Stomach (tissue), 4 donors: ENCODE measurements around the gene ITFG2.

Experiments used
- CTCF ChIP-seq, 7 experiments: fragments of 450-650 bp in 4 of 7; fragments of 200-600 bp in 3 of 7; sonication (generic) in 3 of 7; IDR thresholded peaks; one replicate each; pipeline ENCODE4 v1.5.1; 2016 to 2019; ENCODE audit warnings: antibody characterized with exemption in 7 of 7, control low read depth in 2 of 7, mild to moderate bottlenecking in 1 of 7
- EP300 ChIP-seq: sonication (generic); formaldehyde crosslinking; IDR thresholded peaks from one replicate; pipeline ENCODE4 v1.6.1; 2017; ENCODE audit warnings: antibody characterized with exemption
- POLR2A ChIP-seq, 4 donors: fragments of 450-650 bp; IDR thresholded peaks; one replicate each; pipeline ENCODE4 v1.6.1; 2016; ENCODE audit warnings: antibody characterized with exemption in 4 of 4, control low read depth in 2 of 4, mild to moderate bottlenecking in 1 of 4, moderate library complexity in 1 of 4
- POLR2AphosphoS5 ChIP-seq, 3 donors: sonication (generic); formaldehyde crosslinking; IDR thresholded peaks; one replicate each; pipeline ENCODE4 v1.6.1; 2016; ENCODE audit warnings: antibody characterized with exemption in 3 of 3

GRCh38 chr12:2765052-2765451, 47.4 kb upstream of the ITFG2 start:
- no peak for TF ChIP-seq CTCF (IDR thresholded peaks at IDR 0.05)
- no peak for TF ChIP-seq POLR2A (IDR thresholded peaks at IDR 0.05)
- TF ChIP-seq EP300 = no peak
- no peak for TF ChIP-seq POLR2AphosphoS5 (IDR thresholded peaks at IDR 0.05)
